CMK (cell line): ENCODE data around the gene NME3.
"Not testable (repeated sequence)": the region's sequence is repeated elsewhere in the genome, so short reads cannot be mapped to it uniquely, and the experiment has no call there.

ENCODE experiments used
- DNase-seq: peaks from one replicate; pipeline ENCODE4 v3.0.0-alpha.2; 2010; ENCODE audit warnings: low read depth

NME3 gene

GRCh38 chr16:1747934-1748333 is 23.4 kb downstream of the NME3 start:
- no peak for DNase-seq

GRCh38 chr16:1746693-1747195 is 24.6 kb downstream of the NME3 start:
- DNase-seq: no peak

- no peak for DNase-seq
Measured at GRCh38 chr16:1745900-1746692, 25.2 kb downstream of the NME3 start.

GRCh38 chr16:1745181-1745899 is 26.0 kb downstream of the NME3 start:
- DNase-seq: no peak

- no peak for DNase-seq
Measured at GRCh38 chr16:1744338-1744840, 27.0 kb downstream of the NME3 start.

GRCh38 chr16:1743376-1744337 is 27.7 kb downstream of the NME3 start:
- DNase-seq: no peak

- DNase-seq: no peak
Measured at GRCh38 chr16:1741553-1742165, 29.7 kb downstream of the NME3 start.

GRCh38 chr16:1740781-1741490 is 30.4 kb downstream of the NME3 start:
- DNase-seq: no peak

GRCh38 chr16:1740234-1740633 is 31.1 kb downstream of the NME3 start:
- DNase-seq: no peak

- DNase-seq: no peak
Measured at GRCh38 chr16:1734816-1735215, 36.5 kb downstream of the NME3 start.

- no peak for DNase-seq
Measured at GRCh38 chr16:1734123-1734522, 37.2 kb downstream of the NME3 start.

GRCh38 chr16:1732551-1732987 is 38.8 kb downstream of the NME3 start:
- DNase-seq: not testable (repeated sequence)

GRCh38 chr16:1732071-1732470 is 39.3 kb downstream of the NME3 start:
- DNase-seq: no peak

GRCh38 chr16:1731603-1732002 is 39.7 kb downstream of the NME3 start:
- no peak for DNase-seq

- DNase-seq: no peak
Measured at GRCh38 chr16:1731073-1731472, 40.3 kb downstream of the NME3 start.

- DNase-seq: no peak
Measured at GRCh38 chr16:1729445-1729844, 41.9 kb downstream of the NME3 start.

GRCh38 chr16:1729026-1729425 is 42.3 kb downstream of the NME3 start:
- DNase-seq: no peak

- no peak for DNase-seq
Measured at GRCh38 chr16:1727651-1728624, 43.4 kb downstream of the NME3 start.

GRCh38 chr16:1726661-1727502 is 44.5 kb downstream of the NME3 start:
- DNase-seq: no peak
